Measurements from ENCODE around the gene RIC1.
"Not testable (repeated sequence)": the region's sequence is repeated elsewhere in the genome, so short reads cannot be mapped to it uniquely, and the experiment has no call there.

DNA sequence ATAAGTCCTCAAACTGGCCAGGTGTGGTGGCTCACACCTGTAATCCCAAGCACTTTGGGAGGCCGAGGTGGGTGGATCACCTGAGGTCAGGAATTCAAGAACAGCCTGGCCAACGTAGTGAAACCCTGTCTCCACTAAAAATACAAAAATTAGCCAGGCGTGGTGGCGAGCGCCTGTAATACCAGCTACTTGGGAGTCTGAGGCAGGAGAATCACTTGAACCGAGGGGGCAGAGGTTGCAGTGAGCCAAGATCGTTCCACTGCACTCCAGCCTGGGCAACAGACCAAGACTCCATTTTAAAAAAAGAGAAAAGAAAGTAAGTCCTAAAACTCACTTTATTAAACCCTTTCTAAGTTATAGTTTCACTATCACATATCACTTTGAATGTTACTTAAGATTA, 171.5 kb downstream of the RIC1 start:
- not testable (repeated sequence) for TF ChIP-seq EZH2 (IDR thresholded peaks at IDR 0.05; ENCODE audit: borderline replicate concordance, low read length); CTCF (IDR thresholded peaks at IDR 0.05; ENCODE audit: low read length)
